ENCODE data around the gene JPT1.
"Not testable (repeated sequence)": the region's sequence is repeated elsewhere in the genome, so short reads cannot be mapped to it uniquely, and the experiment has no call there.

JPT1 gene

GRCh38 chr17:75158480-75158879, 4.2 kb upstream of the JPT1 start:
- DNase-seq = not testable (repeated sequence)

GRCh38 chr17:75155191-75155601, 884 bp upstream of the JPT1 start:
- DNase-seq = no peak

GRCh38 chr17:75153780-75154194, 525 bp downstream of the JPT1 start:
- DNase-seq = peak in 7 of 56 donors; percentile 16 to 59 (median 43)

GRCh38 chr17:75152922-75153779, 1.2 kb downstream of the JPT1 start:
- DNase-seq = peak in 4 of 56 donors; percentile 4 to 49 (median 26)

GRCh38 chr17:75152523-75152921, 1.8 kb downstream of the JPT1 start:
- DNase-seq = no peak

GRCh38 chr17:75151930-75152329, 2.4 kb downstream of the JPT1 start:
- no peak for DNase-seq

GRCh38 chr17:75147878-75148546, 6.3 kb downstream of the JPT1 start:
- no peak for DNase-seq

GRCh38 chr17:75146592-75146991, 7.7 kb downstream of the JPT1 start:
- no peak for DNase-seq

- no peak for DNase-seq
Observed at GRCh38 chr17:75144816-75145512, 9.3 kb downstream of the JPT1 start.

GRCh38 chr17:75142236-75142971, 11.9 kb downstream of the JPT1 start:
- DNase-seq = no peak

GRCh38 chr17:75138519-75138918, 15.8 kb downstream of the JPT1 start:
- DNase-seq = no peak

GRCh38 chr17:75137762-75138161, 16.6 kb downstream of the JPT1 start:
- not testable (repeated sequence) for DNase-seq

- DNase-seq = no peak
Observed at GRCh38 chr17:75135946-75136345, 18.4 kb downstream of the JPT1 start.

GRCh38 chr17:75135452-75135851, 18.9 kb downstream of the JPT1 start:
- DNase-seq = no peak

- not testable (repeated sequence) for DNase-seq
Observed at GRCh38 chr17:75133607-75134347, 20.5 kb downstream of the JPT1 start.

GRCh38 chr17:75133001-75133400, 21.3 kb downstream of the JPT1 start:
- no peak for DNase-seq

- DNase-seq = not testable (repeated sequence)
Observed at GRCh38 chr17:75132018-75133000, 22.0 kb downstream of the JPT1 start.

- DNase-seq = peak in 45 of 56 donors; percentile 16 to 78 (median 60)
Observed at GRCh38 chr17:75131278-75132017, 22.9 kb downstream of the JPT1 start, which contains the start of gene NT5C. Gene NT5C (minus strand): TSS chr17:75131742. CDS start chr17:75131707, 35 bp downstream.

Data from amygdala (tissue), 56 donors.